ENCODE data around the gene DDOST. TPM values are rescaled to one million over a fixed set of nuclear protein-coding genes. Genes with fewer than 3 reads are reported as not detected.
A peak's percentile ranks its signal among the peaks of the same experiment; 100 is the strongest.

Gene DDOST
- total and polyA plus RNA-seq, 12 donors: 123 to 349 (median 202) TPM

DNA sequence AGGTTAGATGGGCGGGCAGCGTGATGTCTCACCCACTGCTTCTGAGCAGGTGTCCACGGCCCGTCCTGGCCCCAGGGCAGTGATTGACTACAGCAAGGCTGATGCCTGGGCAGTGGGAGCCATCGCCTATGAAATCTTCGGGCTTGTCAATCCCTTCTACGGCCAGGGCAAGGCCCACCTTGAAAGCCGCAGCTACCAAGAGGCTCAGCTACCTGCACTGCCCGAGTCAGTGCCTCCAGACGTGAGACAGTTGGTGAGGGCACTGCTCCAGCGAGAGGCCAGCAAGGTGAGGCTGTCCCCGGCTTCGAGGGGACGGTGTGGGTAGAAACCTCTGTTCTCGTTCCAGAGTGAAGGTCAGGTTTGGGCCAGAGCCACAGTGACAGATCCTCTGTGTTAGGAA lies 12.2 kb downstream of the DDOST start:
- DNase-seq: no peak
- H3K27me3 ChIP-seq: no peaks in the 10 kb centered on the region
- H3K9me3 ChIP-seq (replicated peaks in 1 of 3): no peaks in the 10 kb centered on the region
- H3K4me3 ChIP-seq: no peak overlapping the region
- H3K36me3 ChIP-seq (replicated peaks in 1 of 2): peaks cover 0 to 91% of the 10 kb centered on the region in 2 donors
- H3K27ac ChIP-seq: peak overlapping the region in 3 of 5 donors; percentile 30 to 62 (median 32)
- intact Hi-C loops (cut with DNase I): no loop called here
- TF ChIP-seq POLR2A (IDR thresholded peaks at IDR 0.05) (no peak), CTCF (IDR thresholded peaks at IDR 0.05) (no peak)
- 72 to 76% (median 73%) methylated on average over 15 of the region's 15 CpGs for WGBS, 4 donors
- H3K4me1 ChIP-seq (replicated peaks in 1 of 2): peaks cover 0 to under 1% of the 10 kb centered on the region in 2 donors

- Histone ChIP-seq H3K27ac (peak overlapping the region in 2 of 5 donors; percentile 30 to 62), H3K4me1 (replicated peaks in 1 of 2) (no peaks in the 10 kb centered on the region), H3K4me3 (no peak overlapping the region), H3K9me3 (replicated peaks in 1 of 3) (no peaks in the 10 kb centered on the region), H3K27me3 (no peaks in the 10 kb centered on the region), H3K36me3 (replicated peaks in 1 of 2) (peaks cover 0 to 91% of the 10 kb centered on the region in 2 donors)
- peak in 3 of 7 donors; percentile 55 to 72 (median 59) for DNase-seq
- intact Hi-C loops (cut with DNase I): no loop called here
- TF ChIP-seq CTCF (IDR thresholded peaks at IDR 0.05) (no peak), POLR2A (IDR thresholded peaks at IDR 0.05) (no peak)
- 66 to 87% (median 73%) methylated on average over 6 to 13 of the region's 13 CpGs for WGBS, 4 donors
Measured at GRCh38 chr1:20648438-20648837, 12.7 kb downstream of the DDOST start.

DNA sequence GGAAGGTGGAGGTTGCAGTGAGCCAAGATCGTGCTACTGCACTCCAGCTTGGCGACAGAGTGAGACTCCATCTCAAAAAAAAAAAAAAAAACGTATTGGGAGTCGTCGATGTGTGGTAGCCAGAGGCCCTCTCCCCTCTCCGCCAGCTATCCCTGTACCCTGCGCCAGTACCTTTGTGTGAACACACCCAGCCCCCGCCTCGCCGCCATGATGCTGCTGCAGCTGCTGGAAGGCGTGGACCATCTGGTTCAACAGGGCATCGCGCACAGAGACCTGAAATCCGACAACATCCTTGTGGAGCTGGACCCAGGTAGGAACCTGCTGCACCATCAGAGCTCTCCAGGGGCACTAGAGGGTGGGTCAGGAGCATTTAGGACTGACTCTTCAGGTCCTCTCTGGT lies 15.8 kb downstream of the DDOST start:
- TF ChIP-seq CTCF (IDR thresholded peaks at IDR 0.05) (no peak), POLR2A (IDR thresholded peaks at IDR 0.05) (no peak)
- DNase-seq: no peak
- Histone ChIP-seq H3K4me3 (no peak overlapping the region), H3K36me3 (replicated peaks in 1 of 2) (peaks cover 0 to 93% of the 10 kb centered on the region in 2 donors), H3K9me3 (replicated peaks in 1 of 3) (no peaks in the 10 kb centered on the region), H3K27ac (no peak overlapping the region), H3K27me3 (no peaks in the 10 kb centered on the region), H3K4me1 (replicated peaks in 1 of 2) (no peaks in the 10 kb centered on the region)
- WGBS, 4 donors: 81 to 91% (median 85%) methylated on average over 12 to 14 of the region's 14 CpGs
- intact Hi-C loops (cut with DNase I): no loop called here

DNA sequence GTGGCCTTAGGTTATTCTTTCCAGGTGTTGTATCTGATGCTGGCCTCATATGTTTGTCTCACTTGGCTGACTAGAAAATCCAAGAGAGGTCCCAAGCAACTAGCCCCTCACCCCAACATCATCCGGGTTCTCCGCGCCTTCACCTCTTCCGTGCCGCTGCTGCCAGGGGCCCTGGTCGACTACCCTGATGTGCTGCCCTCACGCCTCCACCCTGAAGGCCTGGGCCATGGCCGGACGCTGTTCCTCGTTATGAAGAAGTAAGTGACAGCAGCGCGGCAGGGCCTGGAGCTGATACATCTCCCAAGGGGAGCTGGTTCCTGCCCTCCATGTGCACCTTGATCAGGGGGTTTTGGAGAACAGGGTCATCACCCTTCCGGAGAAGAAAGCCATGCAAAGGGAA lies 16.8 kb downstream of the DDOST start:
- no peak for TF ChIP-seq CTCF (IDR thresholded peaks at IDR 0.05)
- no peak for TF ChIP-seq POLR2A (IDR thresholded peaks at IDR 0.05)
- intact Hi-C loops (cut with DNase I): no loop called here
- 87 to 94% (median 93%) methylated on average over 11 to 13 of the region's 13 CpGs for WGBS, 4 donors
- DNase-seq: no peak
- no peaks in the 10 kb centered on the region for H3K4me1 ChIP-seq (replicated peaks in 1 of 2)
- no peak overlapping the region for H3K4me3 ChIP-seq
- H3K27me3 ChIP-seq: no peaks in the 10 kb centered on the region
- no peak overlapping the region for H3K27ac ChIP-seq
- H3K36me3 ChIP-seq (replicated peaks in 1 of 2): peaks cover 0 to 93% of the 10 kb centered on the region in 2 donors
- H3K9me3 ChIP-seq (replicated peaks in 1 of 3): no peaks in the 10 kb centered on the region

All from adrenal gland (tissue), 12 donors.